Skeletal muscle tissue (tissue), 2 donors: ENCODE measurements around the gene LARP7. TPM values are rescaled to one million over a fixed set of nuclear protein-coding genes. Genes with fewer than 3 reads are reported as not detected.

Experiments used
- small RNA-seq: library from RNA; depleted of rRNA; stranded (forward); fragments of <200 nt; gene quantifications from one replicate; pipeline ENCODE3, GENCODE V24; 2014
- total RNA-seq: library from RNA; depleted of rRNA; stranded (reverse); fragments of >200 nt; gene quantifications from one replicate; pipeline ENCODE4 v1.2.3, GENCODE V29; 2014

The LARP7 gene
- total RNA-seq, 1 donor from 2014 or later, result 16.7 TPM

Small RNA genes lying within 50 kb of the gene (small RNA-seq; reads per million reads assigned to genes)
- gene MIR302A (0.37 reads per million, percentile 46 among the genes with 10 or more reads in this experiment), gene MIR302C (not detected), gene MIR302D (not detected), gene MIR367 (not detected), gene WRBP1 (not detected)

Other genes starting within 250 kb of the LARP7 start
- not detected for gene NEUROG2, start 121.0 kb upstream of the LARP7 start, total RNA-seq
- gene ZGRF1, start 234 bp upstream of the LARP7 start, total RNA-seq, result 13.0 TPM